ENCODE data around the gene PLAU.

Gene PLAU

GRCh38 chr10:73910764-73911552 is at the start of gene PLAU:
Gene PLAU (plus strand): TSS chr10:73911132. CDS start chr10:73911556, 424 bp downstream.
- no peak for DNase-seq (ENCODE audit: low read depth in 2 of 2, low spot score in 1 of 2)

GRCh38 chr10:73862011-73862410 is 48.9 kb upstream of the PLAU start:
- DNase-seq (ENCODE audit: low read depth in 2 of 2, low spot score in 1 of 2): no peak

- DNase-seq (ENCODE audit: low read depth in 2 of 2, low spot score in 1 of 2): no peak
Measured at GRCh38 chr10:73863039-73863817, 47.7 kb upstream of the PLAU start.

- DNase-seq (ENCODE audit: low read depth in 2 of 2, low spot score in 1 of 2): no peak
Measured at GRCh38 chr10:73864229-73864628, 46.7 kb upstream of the PLAU start.

- DNase-seq (ENCODE audit: low read depth in 2 of 2, low spot score in 1 of 2): no peak
Measured at GRCh38 chr10:73865107-73865458, 45.8 kb upstream of the PLAU start.

DNA sequence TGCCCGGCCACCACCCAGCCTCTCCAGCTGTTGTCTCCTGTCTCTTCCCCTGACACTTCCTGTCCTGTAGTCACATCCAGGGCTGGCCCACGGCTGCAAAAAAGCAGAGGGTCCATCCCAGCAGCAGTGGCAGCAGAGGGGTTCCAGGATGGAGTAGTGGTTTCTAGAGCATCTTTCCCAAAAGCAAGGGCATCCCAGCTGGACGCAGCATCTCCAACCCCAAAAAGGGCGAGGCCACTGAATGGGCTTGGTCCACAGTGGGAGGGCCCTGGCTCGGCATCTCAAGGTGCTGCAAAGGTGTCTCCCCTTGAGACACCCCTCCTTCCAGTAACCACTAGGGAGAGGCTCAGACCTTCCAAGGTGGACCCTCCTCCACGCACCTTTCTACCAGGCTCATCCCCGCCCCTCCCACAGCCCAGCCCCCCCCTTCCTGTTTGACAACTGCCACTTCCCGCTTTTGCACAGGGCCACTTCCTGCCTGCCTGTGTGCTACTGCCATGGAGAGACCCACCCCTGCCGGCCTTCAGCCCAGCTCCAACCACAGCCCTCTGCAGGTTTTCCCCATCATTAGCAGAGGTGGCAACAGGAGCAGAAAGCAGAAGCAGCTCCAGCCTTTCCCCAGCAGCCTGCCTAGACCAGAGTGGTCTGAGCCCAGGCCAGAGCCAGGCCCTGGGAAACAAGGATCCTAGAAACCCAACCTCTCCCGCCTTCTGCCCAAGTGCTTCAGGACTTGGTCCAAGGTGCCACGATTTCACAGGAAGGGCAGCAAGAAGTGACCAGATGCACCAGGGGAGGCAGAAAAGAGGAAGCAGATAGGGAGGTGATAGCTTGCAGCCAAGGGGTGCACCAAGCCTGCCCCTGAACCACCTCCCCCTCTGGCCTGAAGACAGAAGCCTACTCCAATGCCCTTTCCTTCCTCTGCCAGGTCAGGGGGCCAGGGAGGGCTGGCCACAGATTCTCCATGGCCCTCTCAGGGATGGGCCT is 45.2 kb upstream of the PLAU start:
- DNase-seq (ENCODE audit: low read depth in 2 of 2, low spot score in 1 of 2): no peak

GRCh38 chr10:73866621-73867020 is 44.3 kb upstream of the PLAU start:
- DNase-seq (ENCODE audit: low read depth in 2 of 2, low spot score in 1 of 2): no peak

DNA sequence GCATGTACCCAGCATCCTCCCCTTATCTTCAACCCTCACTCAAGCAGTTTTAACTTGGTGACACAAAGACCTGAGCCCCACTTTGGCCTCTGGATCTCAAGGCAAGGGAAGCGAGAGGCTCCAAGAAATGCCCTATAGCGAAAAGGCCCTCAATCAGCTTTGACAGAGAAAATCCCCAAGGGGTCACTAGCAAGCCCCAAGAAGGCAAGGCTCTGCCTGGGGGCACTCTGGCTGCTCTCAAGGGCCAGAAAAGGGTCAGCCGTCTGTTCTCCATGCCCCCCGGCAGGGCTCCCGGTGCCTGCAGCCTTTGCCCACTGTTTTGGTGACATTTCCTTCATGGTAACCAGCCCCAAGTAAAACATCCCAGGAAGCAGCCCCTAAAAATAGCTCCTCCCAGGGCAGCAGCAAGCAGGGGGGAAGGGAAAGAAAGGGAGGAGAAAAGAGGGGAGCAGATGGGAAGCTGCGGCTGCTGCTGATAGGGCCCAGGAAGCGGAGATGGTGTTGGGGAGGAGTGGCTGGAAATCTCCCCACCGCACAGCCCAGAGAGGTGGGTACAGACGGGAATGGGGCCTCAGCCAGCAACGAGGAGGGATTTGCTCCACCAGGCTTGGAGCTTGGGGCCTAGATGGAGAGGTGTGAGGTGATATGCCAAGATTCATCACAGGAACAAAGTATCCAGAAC is 43.7 kb upstream of the PLAU start:
- DNase-seq (ENCODE audit: low read depth in 2 of 2, low spot score in 1 of 2): no peak

DNA sequence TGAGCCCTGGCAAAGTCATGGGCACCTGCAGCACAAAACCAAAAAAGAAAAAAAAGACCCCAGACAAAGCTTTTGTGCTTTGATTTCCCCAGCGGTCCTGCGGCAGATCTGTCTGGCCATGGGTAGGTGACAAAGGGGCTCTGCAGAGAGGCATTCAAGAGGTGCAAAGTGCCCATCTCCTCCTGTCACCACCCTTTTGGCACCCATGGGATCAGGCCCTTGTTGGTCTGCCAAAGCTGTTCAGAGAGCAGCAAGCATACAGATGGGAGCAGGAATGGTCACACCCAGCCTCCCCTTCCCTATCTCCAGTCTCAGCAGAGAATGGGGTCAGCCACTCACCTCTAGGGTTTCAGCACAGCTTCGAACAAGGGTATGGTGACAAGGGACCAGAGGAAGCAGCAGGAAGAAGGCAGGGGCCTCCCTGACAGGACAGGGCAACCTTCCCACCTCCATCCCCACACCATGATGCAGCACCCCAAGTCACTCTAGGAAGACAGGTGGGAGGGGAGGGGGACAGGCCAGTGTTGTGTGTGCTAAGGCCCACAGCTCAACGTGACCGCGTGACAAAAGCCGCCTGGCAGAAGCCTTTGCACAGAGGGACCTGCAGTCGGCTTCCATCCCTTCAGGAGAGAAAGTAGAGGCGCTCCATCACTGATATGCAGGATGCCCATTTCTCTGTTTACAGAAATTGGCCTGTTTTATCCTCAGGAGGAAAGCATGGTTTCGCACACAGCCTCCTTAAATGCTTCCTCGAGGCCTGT is 42.9 kb upstream of the PLAU start:
- DNase-seq (ENCODE audit: low read depth in 2 of 2, low spot score in 1 of 2): no peak

- no peak for DNase-seq (ENCODE audit: low read depth in 2 of 2, low spot score in 1 of 2)
Measured at GRCh38 chr10:73868655-73869195, 42.2 kb upstream of the PLAU start.

DNA sequence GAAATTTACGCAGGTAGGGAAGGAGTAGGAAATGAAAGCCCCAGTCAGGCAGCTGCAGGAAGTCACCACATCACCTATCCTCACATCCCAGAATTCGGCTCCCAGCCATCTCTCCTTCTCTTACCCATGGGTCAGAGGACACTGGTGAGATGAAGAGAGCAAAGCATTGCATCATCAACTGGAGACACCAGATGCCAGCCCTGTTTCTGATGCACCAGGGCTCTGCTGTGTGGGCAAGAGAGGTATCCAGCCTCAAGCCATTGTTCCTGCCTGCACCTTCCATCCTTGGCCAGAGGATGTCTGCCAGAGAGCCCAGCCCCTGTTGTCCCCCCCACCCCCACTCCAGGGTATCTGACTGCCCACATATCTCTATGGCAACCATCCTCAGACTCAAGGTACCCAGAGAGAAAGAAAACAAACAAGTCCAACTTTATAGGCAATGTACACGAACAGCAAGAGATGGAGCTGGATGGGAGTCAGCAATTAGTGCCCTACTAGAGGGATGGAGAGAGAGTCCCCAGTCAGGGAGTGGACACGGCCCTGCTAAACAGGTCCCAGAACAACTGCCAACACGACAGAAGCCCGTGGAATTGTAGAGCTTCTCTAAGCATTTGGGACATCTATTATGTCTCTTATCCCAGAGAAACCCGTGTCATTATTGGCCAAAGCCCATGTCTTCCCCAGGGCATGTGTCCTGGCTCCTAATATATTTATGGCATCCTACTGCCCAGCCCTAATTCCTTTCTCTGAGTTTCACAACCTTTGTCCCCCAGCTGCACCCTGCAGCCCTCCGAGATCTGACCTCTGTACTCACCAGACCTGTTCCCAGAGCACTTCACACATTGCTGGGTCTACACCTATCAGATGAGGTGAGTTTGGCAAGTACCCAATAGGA is 39.4 kb upstream of the PLAU start:
- DNase-seq (ENCODE audit: low read depth in 2 of 2, low spot score in 1 of 2): no peak

- no peak for DNase-seq (ENCODE audit: low read depth in 2 of 2, low spot score in 1 of 2)
Measured at GRCh38 chr10:73872190-73872710, 38.7 kb upstream of the PLAU start.

GRCh38 chr10:73873142-73873837 is 37.6 kb upstream of the PLAU start:
- DNase-seq (ENCODE audit: low read depth in 2 of 2, low spot score in 1 of 2): no peak

DNA sequence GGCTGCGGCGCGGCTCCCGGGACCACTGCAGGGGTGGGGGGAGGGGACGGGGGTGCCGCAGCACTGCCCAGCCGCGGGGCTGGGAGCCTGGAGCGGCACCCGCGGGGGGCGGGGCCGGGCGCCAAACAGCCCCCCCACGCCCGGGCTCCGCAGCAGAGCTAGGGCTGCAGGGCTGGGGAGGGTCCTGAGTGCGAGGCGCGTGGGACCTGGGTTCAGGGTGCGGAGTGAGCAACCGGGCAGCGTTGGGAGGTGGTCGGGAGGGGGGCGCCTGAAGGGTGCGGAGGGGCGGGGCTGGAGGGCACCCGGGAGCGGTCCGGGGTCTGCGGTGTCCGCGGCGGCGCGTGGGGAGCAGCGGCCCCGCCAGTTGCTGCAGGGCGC is 37.1 kb upstream of the PLAU start:
- no peak for DNase-seq (ENCODE audit: low read depth in 2 of 2, low spot score in 1 of 2)

- peak; percentile 32 to 62 for DNase-seq (ENCODE audit: low read depth in 2 of 2, low spot score in 1 of 2)
Measured at GRCh38 chr10:73874267-73875138, 36.4 kb upstream of the PLAU start, which contains the start of gene CAMK2G. Gene CAMK2G (minus strand): TSS chr10:73874555. CDS start chr10:73874461, 94 bp downstream.

DNA sequence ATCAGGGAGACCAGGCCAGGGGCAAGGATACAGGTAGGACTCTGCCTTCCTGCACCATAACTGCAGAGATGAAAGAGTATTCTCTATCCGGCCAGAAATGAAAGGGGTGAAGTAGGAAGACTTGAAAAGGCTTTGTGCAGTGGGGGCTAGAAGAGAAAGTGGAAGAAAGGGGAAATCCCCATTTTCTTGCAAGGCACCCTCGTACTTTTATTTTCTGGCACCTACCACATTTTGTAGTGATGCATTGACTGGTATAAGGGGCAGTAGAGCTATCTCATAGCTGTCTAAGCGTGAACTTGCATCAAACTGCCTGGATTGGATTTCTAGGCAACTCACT is 35.8 kb upstream of the PLAU start:
- no peak for DNase-seq (ENCODE audit: low read depth in 2 of 2, low spot score in 1 of 2)

GRCh38 chr10:73876157-73876556 is 34.8 kb upstream of the PLAU start:
- DNase-seq (ENCODE audit: low read depth in 2 of 2, low spot score in 1 of 2): no peak

Data from stimulated activated CD8-positive, alpha-beta memory T cell treated with anti-CD3 and anti-CD28 coated beads, Interleukin-4, amount 100 ng/mL, for 1 hour (primary cell).